Stimulated activated CD8-positive, alpha-beta memory T cell treated with anti-CD3 and anti-CD28 coated beads, Interleukin-2, amount 100 ng/mL, for 1 hour (primary cell): ENCODE results near the gene BPIFB3.

ENCODE experiments used
- DNase-seq, 2 donors: peaks; one replicate each; pipeline ENCODE4 v3.0.0-alpha.2; 2020; ENCODE audit warnings: low read depth in 2 of 2

Gene BPIFB3, protein sequence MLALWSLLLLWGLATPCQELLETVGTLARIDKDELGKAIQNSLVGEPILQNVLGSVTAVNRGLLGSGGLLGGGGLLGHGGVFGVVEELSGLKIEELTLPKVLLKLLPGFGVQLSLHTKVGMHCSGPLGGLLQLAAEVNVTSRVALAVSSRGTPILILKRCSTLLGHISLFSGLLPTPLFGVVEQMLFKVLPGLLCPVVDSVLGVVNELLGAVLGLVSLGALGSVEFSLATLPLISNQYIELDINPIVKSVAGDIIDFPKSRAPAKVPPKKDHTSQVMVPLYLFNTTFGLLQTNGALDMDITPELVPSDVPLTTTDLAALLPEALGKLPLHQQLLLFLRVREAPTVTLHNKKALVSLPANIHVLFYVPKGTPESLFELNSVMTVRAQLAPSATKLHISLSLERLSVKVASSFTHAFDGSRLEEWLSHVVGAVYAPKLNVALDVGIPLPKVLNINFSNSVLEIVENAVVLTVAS

DNA sequence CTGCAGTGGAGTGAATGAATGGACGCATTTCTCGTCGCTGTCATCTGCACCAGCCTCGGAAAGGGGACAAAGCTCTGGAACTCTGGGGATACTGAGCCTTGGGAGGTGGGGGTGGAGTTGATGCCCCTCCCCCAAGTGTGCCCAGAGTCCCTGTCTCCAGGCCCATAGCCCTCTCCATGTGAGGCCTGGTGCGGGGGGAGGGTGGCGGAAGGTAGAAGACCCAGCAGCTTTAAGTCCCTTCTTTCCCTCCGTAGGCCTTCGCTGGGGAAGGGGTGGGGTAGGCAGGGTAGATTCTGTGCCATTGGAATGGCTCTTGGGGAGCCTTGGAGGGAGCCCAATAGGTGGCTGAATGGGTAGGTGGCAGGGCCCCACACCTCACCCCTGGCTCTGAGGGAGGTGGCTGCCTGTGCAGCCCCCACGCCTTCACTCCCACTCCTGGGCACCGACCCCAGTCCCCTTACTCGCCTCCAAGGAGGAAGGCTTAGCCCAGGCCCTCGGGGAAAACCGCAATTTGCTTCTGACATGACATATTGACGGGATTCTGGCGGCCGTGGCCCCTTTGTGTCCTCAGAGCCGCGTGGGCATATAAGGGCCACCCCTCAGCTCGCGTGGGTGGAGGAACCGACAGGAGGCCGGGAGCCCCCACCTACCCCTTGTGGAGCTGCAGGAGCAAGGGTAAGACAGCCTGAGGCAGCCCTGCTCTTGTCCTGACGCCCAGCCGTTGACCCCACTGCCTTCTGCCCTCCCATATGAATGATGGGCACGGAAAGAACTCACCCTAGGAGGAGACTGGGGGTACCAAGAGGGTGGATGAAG, at the start of gene BPIFB3:
BPIFB3 (plus strand) TSS at position 613 of the 816 bp plus-strand sequence. CDS start 1,533 bp downstream, outside the sequence.
- no peak for DNase-seq

DNA sequence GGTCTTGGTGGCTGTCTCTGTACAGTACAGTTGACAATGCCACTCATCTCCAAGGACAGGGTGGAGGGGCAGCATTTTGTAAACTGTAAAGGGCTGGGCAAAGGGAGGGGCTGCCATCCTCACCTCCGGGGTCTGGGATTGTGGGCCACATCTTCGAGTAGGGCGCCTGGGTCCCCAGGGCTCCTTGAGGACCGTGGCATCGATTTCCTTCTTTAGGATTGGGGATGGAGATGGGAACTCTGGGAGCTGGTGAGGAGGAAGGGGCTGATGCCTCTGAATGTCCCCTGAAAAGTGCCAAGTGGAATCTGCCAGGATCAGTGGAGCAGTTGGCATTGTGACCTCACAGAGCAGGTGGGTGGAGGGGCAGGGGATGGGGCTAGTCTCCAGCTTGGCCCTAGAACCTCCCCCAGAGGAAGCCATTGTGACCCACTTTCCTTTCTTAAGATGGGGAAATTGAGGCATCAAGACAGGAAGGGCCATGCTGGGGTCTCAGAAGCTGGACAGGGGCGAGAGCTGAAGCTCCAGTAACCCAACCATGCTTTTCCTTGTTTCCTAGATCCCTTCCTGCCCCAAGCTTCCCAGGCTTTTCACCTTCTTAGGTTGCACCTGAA, 49.5 kb upstream of the BPIFB3 start, which contains the start of gene SUN5:
SUN5 (minus strand) TSS at position 293 of the 611 bp plus-strand sequence; CDS start at position 200, 93 bp downstream.
- DNase-seq: no peak

- DNase-seq: no peak
Observed at GRCh38 chr20:33005132-33005566, 48.6 kb upstream of the BPIFB3 start.

DNA sequence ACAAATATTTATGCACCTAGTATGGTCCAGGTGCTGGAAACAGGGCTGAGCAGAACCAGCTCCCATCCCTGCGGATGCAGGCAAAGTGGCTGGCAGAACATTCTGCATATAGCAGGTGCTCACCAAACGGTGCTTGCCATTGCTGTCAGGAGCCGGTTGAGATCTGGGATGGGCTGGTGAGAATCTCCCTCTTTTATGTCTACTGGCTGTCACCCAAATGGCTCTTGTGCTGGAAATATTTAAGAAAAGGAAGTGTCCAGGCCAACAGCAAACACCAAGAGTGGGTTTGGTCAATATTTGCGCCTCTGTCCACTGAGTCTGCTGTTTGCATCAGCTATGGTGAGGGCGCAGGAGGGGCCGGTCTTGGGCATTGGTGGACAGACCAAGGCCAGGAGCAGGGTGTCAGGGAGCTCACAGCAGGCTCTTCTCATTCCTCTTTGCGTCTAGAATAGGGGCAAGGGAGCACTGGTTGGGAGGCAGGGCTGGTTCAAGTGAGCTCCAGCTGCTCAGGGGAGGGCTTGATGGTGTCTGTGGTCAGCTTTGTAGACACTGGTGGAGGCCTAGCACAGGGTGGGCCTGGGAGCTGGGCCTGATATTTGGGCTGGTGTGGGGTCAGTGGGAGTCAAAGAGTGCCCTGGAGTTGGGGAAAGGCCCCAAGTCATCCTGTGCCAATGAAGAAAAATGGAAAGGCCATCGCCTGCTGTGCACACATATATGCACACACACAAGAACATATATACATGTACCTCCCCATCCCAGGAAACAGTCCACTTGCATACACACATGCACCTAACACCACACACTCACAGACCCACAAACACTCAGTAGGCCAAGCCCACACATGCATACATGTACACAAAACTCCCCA, 47.6 kb upstream of the BPIFB3 start:
- no peak for DNase-seq

GRCh38 chr20:33006776-33007375, 46.8 kb upstream of the BPIFB3 start:
- DNase-seq: no peak

DNA sequence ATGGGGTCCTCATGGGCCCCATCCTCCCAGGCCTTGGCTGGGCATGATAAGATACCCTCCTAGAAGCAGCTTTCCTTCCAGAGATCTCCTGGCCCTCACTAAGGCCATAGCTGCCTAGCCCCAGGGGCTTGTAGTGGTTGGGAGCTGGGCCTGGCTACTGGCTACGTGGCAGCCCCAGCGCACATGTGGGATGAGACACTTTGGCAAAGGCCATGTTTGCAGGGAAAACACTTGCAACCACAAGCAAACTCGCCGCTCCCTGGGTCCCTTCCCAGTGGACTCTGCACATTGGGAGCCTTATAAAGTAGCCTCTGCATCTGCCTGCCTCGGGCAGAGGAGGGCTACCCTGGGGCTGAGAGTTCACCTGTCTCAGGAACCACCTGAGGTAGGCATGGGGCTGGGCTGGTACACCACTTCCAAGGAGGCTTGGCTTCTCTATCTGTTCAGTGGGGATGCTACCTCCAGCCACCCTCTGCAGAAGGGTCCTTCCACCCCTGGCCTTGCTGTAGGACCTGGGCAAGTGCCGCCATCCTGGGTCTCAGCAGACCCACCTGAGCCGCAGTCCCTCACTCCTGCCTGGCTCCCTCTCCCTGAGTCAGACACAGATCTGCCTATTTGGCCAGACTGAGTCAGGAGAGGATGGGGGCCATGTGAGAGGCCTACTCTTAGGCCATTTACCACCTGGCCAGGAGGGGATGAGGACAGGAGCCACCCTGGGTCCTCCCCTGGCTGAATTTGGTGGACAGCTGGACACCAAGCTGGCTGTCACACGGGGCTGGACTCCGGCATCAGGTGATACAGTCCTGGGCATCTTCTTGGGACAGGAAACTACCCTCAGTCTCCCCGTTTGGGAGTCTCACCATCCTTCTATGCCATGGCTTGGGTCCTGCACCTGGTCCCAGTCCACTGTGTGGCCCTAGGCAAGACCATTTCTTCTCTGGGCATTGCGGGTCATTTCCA, 46.0 kb upstream of the BPIFB3 start, which contains the start of gene BPIFB2:
BPIFB2 (plus strand) TSS at position 329 of the 960 bp plus-strand sequence. CDS start 871 bp downstream, outside the sequence.
- DNase-seq: no peak

DNA sequence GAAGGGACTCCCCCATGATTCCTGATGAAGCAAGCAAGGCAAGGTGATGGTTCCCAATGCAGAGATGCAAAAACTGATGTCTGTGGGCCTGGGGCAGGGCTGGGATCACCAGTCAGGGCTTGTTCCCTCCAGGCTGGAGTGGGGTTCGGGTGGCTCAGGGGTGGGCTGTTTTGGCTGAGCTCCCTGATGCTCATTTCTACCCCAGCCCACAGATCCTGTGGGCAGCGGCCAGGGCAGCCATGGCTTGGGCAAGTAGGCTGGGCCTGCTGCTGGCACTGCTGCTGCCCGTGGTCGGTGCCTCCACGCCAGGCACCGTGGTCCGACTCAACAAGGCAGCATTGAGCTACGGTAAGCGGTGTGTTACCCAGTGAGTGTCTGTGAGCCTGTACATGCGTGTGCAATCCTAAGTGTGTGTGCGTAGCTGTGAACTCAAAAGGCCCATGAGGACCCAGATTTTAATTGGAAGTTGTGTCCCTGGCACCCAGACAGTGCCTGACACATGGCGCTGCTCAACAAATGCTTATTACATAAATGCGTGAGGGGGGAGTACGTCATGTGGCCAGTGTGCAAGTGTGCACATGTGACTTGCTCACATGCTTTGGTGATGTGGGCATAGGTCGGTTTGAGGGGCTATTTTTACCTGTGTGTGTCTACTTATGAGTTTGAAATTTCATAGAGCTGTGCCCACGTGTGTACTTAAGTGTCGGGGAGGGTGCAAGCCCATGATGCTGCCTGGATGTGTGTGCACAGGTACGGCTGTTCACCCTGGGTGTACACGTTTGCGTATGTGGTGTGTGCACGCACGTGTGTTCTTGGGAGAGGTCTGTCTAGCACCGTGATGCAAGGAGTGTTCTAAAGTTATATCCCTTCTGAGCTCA, 45.1 kb upstream of the BPIFB3 start:
- DNase-seq: no peak

DNA sequence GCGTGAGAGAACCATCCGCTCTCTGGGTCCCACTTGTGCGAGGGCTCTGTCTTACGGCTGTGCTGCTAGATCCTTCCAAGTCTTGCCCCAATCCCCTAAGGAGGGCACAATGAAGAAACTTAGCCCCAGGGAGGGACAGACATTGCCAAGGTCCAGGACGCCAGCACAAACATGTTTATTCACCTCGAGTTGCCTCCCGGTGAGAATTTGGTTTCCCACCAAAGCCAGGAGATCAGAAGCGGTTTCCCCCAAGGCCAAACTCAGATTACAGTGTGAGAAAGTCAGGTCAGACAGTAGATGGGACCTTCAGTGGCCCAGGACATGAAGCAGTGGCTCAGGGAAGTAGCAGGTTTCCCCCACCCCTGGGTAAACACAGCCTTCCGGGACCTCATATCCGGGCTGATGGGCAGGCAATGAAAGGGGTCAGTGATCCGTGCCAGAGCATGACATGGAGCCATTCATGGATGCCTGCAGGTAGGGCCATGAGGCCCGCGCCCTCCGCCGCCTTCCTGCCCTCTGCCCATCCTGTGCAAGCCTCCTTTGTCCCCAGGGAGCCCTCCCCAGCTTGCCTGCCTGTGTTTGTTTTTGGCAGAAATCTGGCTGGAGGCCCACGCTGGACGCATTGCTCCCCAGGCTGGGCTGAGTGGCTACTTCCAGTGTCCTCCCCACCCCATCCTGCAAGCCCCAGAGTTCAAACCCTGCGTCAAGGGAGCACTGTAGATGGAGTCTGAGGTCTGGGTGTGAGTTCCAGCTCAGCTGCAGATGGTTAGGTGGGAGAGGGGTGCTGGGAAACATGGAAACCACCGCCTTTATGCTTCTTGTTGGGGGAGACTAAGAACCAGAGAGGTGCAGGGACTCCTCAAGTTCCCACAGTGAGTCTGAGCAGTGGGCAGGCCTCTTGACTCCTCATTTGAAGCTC, 44.2 kb upstream of the BPIFB3 start:
- DNase-seq: no peak

GRCh38 chr20:33010133-33010504, 43.6 kb upstream of the BPIFB3 start:
- no peak for DNase-seq

DNA sequence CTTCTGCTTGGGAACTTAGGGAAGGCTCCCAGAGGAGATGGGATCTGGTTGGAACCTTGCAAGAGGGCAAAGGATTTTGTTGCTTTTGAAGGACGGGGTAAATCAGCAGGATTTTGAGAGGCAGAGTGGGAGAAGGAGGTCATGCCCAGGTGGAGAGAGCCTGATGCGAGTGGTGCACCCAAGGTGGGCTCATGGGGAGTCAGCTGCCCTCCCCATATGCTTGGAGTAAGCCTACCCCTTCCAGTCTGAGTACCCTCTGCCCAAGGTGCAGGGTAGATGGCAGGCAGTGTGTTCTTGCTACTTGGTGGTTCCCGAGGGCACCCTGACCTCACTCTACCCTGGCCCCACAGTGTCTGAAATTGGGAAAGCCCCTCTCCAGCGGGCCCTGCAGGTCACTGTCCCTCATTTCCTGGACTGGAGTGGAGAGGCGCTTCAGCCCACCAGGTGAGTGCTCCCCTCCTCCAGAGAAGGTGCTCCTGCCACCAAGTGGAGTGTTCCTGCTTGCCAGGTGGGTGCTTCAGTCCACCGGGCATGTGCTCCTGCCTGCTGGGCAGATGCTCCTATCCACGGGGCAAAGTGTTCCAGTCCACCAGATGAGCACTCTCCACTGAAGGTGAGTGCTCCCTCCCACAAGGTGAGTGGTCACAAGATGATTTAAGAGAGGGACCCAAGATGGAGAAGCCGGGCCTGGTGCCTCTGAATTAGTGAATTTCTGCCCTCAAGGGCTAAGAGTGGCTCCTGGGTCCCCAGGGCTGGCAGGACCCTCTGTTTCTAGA, 42.8 kb upstream of the BPIFB3 start:
- DNase-seq: no peak

DNA sequence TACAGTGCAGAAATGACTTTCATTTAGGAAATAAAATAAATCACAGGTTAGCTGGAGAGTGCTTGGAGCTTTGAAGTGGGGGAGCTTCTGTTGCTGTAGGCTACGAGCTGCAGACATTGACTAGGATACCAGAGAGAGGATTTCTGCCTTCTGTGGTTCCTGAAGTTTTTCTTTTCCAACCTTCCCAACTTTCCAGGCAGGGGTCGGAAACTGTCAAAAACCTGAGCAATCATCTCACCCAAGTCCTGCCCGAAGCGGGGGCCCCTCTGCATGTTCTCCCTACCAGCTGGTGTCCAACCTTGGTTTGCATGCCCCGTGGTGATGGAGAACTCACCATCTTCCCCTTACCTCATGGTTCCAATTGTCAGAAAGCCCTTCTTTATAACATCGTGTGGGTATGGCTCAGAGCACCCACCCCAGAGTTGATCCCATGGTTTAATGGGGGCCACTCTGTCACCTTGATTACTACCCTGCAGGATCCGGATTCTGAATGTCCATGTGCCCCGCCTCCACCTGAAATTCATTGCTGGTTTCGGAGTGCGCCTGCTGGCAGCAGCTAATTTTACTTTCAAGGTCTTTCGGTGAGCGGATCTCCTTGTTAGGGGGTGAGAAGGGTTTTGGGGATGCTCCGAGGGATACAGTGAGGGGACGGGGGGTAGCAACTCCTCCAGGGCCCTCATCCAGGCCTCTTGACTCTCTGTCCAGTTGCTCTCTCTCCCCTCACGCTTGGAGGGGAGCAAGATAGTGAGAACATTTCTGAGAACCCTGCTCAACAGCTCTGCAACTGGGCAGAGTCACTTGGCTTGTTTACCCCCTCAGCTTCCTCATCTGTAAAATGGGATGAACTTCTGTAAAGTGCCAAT, 41.1 kb upstream of the BPIFB3 start:
- DNase-seq: no peak

GRCh38 chr20:33013701-33014326, 39.9 kb upstream of the BPIFB3 start:
- DNase-seq: no peak

GRCh38 chr20:33014336-33015113, 39.2 kb upstream of the BPIFB3 start:
- no peak for DNase-seq

DNA sequence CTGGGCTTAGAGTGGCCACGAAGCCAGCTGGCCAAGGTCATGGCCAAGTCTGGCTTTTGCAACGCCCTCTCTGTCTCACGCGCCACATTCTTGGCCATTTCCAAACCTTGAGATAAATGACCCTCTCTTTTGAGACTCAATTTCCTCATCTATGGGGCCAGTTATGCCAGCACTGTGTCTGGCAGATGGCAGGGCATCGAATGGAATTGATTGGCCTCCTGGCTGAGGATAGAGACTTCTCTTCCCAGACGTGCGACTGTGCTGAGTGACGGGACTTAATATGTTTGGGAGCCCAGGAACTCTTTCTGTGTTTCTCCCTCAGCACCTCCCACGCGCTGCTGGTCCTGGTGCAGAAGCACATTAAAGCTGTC, 38.6 kb upstream of the BPIFB3 start:
- no peak for DNase-seq
